Heart right ventricle (tissue), 16 donors: ENCODE results near the gene PPRC1. TPM values are rescaled to one million over a fixed set of nuclear protein-coding genes. Genes with fewer than 3 reads are reported as not detected.

Experiments used
- ATAC-seq, 8 donors: fragments of 200-7000 bp; cut with Tn5 transposase; one replicate each; pipeline ENCODE4 v1.9.1; 2020; ENCODE audit warnings: mild to moderate bottlenecking in 8 of 8, moderate library complexity in 8 of 8, moderate number of reproducible peaks in 1 of 8
- DNase-seq, 2 donors: peaks; one replicate each; pipeline ENCODE4 v3.0.0-alpha.2; 2020
- H3K27ac ChIP-seq, 10 donors: fragments of 200-600 bp; sonication (generic) in 2 of 10; one replicate each; pipeline versions ENCODE4 v1.5.0 to v1.8.0; 2020 to 2022; ENCODE audit warnings: mild to moderate bottlenecking in 3 of 10
- H3K27me3 ChIP-seq, 7 donors: fragments of 200-600 bp; one replicate each; pipeline ENCODE4 v1.8.0; 2021 to 2022; ENCODE audit warnings: mild to moderate bottlenecking in 2 of 7
- H3K36me3 ChIP-seq, 9 donors: fragments of 200-600 bp; sonication (generic) in 1 of 9; one replicate each; pipeline versions ENCODE4 v1.5.0 to v1.8.0; 2020 to 2022; ENCODE audit warnings: mild to moderate bottlenecking in 2 of 9
- H3K4me1 ChIP-seq, 9 donors: fragments of 200-600 bp; sonication (generic) in 1 of 9; one replicate each; pipeline versions ENCODE4 v1.5.0 to v1.8.0; 2020 to 2022; ENCODE audit warnings: mild to moderate bottlenecking in 4 of 9
- H3K4me3 ChIP-seq, 10 donors: fragments of 200-600 bp; sonication (generic) in 2 of 10; one replicate each; pipeline versions ENCODE4 v1.5.0 to v1.8.0; 2020 to 2022; ENCODE audit warnings: mild to moderate bottlenecking in 7 of 10, moderate library complexity in 2 of 10
- H3K9me3 ChIP-seq, 11 donors: fragments of 200-600 bp in 10 of 11; sonication (generic) in 2 of 11; one replicate each; pipeline versions ENCODE4 v1.5.0 to v1.8.0; 2013 to 2022; ENCODE audit warnings: mild to moderate bottlenecking in 2 of 11, control low read depth in 1 of 11, moderate library complexity in 1 of 11
- CTCF ChIP-seq, 9 donors: fragments of 200-600 bp; sonication (generic) in 2 of 9; IDR thresholded peaks; one replicate each; pipeline versions ENCODE4 v1.5.0 to v1.8.0; 2021 to 2022; ENCODE audit warnings: antibody characterized with exemption in 9 of 9, mild to moderate bottlenecking in 5 of 9, moderate library complexity in 1 of 9
- WGBS, 2 donors: extraction: QIAGEN DNeasy Blood & Tissue Kit; methylation state at CpG; one replicate each; pipeline ENCODE4 v1.1.7; 2013; ENCODE audit warnings: inconsistent platforms in 1 of 2; 5-methylcytosine and 5-hydroxymethylcytosine counted together
- intact Hi-C, 10 donors: fragments of 100-400 bp; cut with DNase I; formaldehyde crosslinking; loops; one replicate each; pipeline versions ENCODE4 v1.11.1 to v1.14.2; 2022
- polyA plus RNA-seq, 2 donors: library from polyadenylated mRNA; stranded (reverse); fragments of 200-250 nt; gene quantifications; one replicate each; pipeline ENCODE4 v1.2.3, GENCODE V29; 2013
- total RNA-seq, 10 donors: library from RNA; stranded (reverse); fragmentation: NEBNext Ultra II Directional in 3 of 10; extraction: Animal tissue kit (Norgen Biotek cat#: 25700) in 3 of 10; gene quantifications; one replicate each; pipeline versions ENCODE4 v1.2.1 to v1.2.4, GENCODE V29; 2021 to 2023
- donor health status: Arrhythmogenic right ventricular cardiomyopathy.
- donor health status: ischemic (EF 13 %, LVEDD 7.1; RV severe dilation, severe dysfunction).
- donor health status: healthy with polysubstance abuse.
- donor health status: DM: no; HTN: yes; CAD: no.
- donor health status: DM: no; HTN: no; CAD: no.
- donor health status: ischemic (EF 25% LVEDD 6.9; RV normal size, moderate dysfunction).
- donor health status: ischemic (EF 25% LVEDD 5.7; RV mildly dilated, moderate dysfunction).
- donor health status: healthy.
- donor health status: DM: yes; HTN: yes; CAD: no.
- donor health status: Ischemic cardiomyopathy.
- donor health status: ischemic (EF 35%, LVEDD 5.7; RV mildly dilated, moderate dysfunction).
- donor health status: nonischemic (EF 11% LVEDD 7.7; RV severe dilation, severe dysfunction).
- donor health status: DM: yes; HTN: yes; CAD: no.
- donor health status: PGD.
- donor health status: ischemic (EF 29% LVEDD 5.4; RV normal size, mild dysfunction).
- donor health status: nonischemic (EF 23%, LVEDD 6.1; RV moderate dilation, normal function).

The PPRC1 gene
- total and polyA plus RNA-seq, 12 donors, result 10.6 to 22.7 (median 13.6) TPM

- no peak for TF ChIP-seq CTCF (IDR thresholded peaks at IDR 0.05)
- 95 to 96% methylated on average over 4 of the region's 4 CpGs for WGBS, 2 donors
- H3K36me3 ChIP-seq, result peaks cover 12 to 100% (median 67%) of the 10 kb centered on the region in 9 donors
- ATAC-seq (no peak), DNase-seq (no peak)
- H3K27ac ChIP-seq, result no peak overlapping the region
- H3K4me3 ChIP-seq, result no peak overlapping the region
- H3K9me3 ChIP-seq, result no peaks in the 10 kb centered on the region
- H3K27me3 ChIP-seq, result no peaks in the 10 kb centered on the region
- H3K4me1 ChIP-seq, result peaks cover 0 to 6% (median 0%) of the 10 kb centered on the region in 9 donors
- intact Hi-C loops, result loop anchor here in 3 of 10 donors (10.0 kb wide), 4 partner anchors 65 to 425 kb away; partner anchors contain the start of gene ELOVL3 (in 1 of the 3)
These were observed 27.0 kb downstream of the PPRC1 start for GRCh38 chr10:102159831-102160230.

GRCh38 chr10:102163342-102163989 lies 30.6 kb downstream of the PPRC1 start:
- WGBS, 2 donors, result 68 to 69% methylated on average over 4 of the region's 4 CpGs
- Histone ChIP-seq H3K4me1 (no peaks in the 10 kb centered on the region), H3K27ac (no peak overlapping the region), H3K27me3 (no peaks in the 10 kb centered on the region), H3K9me3 (no peaks in the 10 kb centered on the region), H3K4me3 (no peak overlapping the region), H3K36me3 (peaks cover 12 to 67% (median 52%) of the 10 kb centered on the region in 9 donors)
- DNase-seq (no peak), ATAC-seq (no peak)
- no peak for TF ChIP-seq CTCF (IDR thresholded peaks at IDR 0.05)
- intact Hi-C loops, result loop anchor here in 3 of 10 donors (10.0 kb wide), 4 partner anchors 61 to 421 kb away; partner anchors contain the start of gene ELOVL3 (in 1 of the 3)

GRCh38 chr10:102167861-102168260 lies 35.0 kb downstream of the PPRC1 start:
- ATAC-seq (no peak), DNase-seq (no peak)
- Histone ChIP-seq H3K36me3 (peaks cover 0 to 23% (median 11%) of the 10 kb centered on the region in 9 donors), H3K27me3 (no peaks in the 10 kb centered on the region), H3K4me3 (no peak overlapping the region), H3K4me1 (peaks cover 0 to 12% (median 4%) of the 10 kb centered on the region in 9 donors), H3K27ac (no peak overlapping the region), H3K9me3 (no peaks in the 10 kb centered on the region)
- 57 to 62% methylated on average over 1 of the region's 1 CpG for WGBS, 2 donors
- intact Hi-C loops, result loop anchor here in 9 of 10 donors (1.0 to 10.0 kb wide), 10 partner anchors 57 to 417 kb away; partner anchors contain the start of genes ELOVL3 (in 5 of the 9) and NFKB2 (in 1 of the 9)
- no peak for TF ChIP-seq CTCF (IDR thresholded peaks at IDR 0.05)

GRCh38 chr10:102170602-102171001 lies 37.8 kb downstream of the PPRC1 start:
- no peak for ATAC-seq
- Histone ChIP-seq H3K4me3 (no peak overlapping the region), H3K27me3 (no peaks in the 10 kb centered on the region), H3K4me1 (peaks cover 0 to 12% (median 4%) of the 10 kb centered on the region in 9 donors), H3K9me3 (no peaks in the 10 kb centered on the region), H3K36me3 (no peaks in the 10 kb centered on the region), H3K27ac (no peak overlapping the region)
- DNase-seq, result no peak
- TF ChIP-seq CTCF (IDR thresholded peaks at IDR 0.05), result no peak
- intact Hi-C loops, result loop anchor here in 2 of 10 donors (5.0 kb wide), 2 partner anchors 52 to 182 kb away; no protein-coding TSS in a partner anchor
- WGBS, 2 donors, result 59 to 86% methylated on average over 3 of the region's 3 CpGs
